GM12872 (cell line): ENCODE measurements around the gene NOS3.

Source experiments
- CTCF ChIP-seq: IDR thresholded peaks from 3 replicates; pipeline ENCODE4 v1.5.1; 2011; ENCODE audit warnings: low read depth, mild to moderate bottlenecking, low read length, moderate library complexity; ENCODE audit not compliant: insufficient read depth

NOS3 gene

GRCh38 chr7:150969475-150969874 lies 21.3 kb upstream of the NOS3 start:
- TF ChIP-seq CTCF, result no peak

- no peak for TF ChIP-seq CTCF
These were observed 20.4 kb upstream of the NOS3 start for GRCh38 chr7:150970424-150970823.

GRCh38 chr7:150971242-150972022 lies 19.4 kb upstream of the NOS3 start:
- no peak for TF ChIP-seq CTCF

- no peak for TF ChIP-seq CTCF
These were observed 18.8 kb upstream of the NOS3 start for GRCh38 chr7:150972023-150972468.

- no peak for TF ChIP-seq CTCF
These were observed 18.1 kb upstream of the NOS3 start for GRCh38 chr7:150972741-150973140.

GRCh38 chr7:150973571-150974451 lies 17.0 kb upstream of the NOS3 start:
- no peak for TF ChIP-seq CTCF
